HUES48 (cell line): ENCODE measurements around the gene PABPN1L.

Experiments used
- H3K27ac ChIP-seq: one replicate; pipeline ENCODE4 v1.7.0; 2013; ENCODE audit warnings: low read depth, low read length, inconsistent platforms
- H3K27me3 ChIP-seq: 2 replicates; pipeline ENCODE4 v1.6.1; 2013; ENCODE audit warnings: mild to moderate bottlenecking, low read length; ENCODE audit not compliant: control insufficient read depth, insufficient read depth
- H3K36me3 ChIP-seq: 2 replicates; pipeline ENCODE4 v1.6.1; 2013; ENCODE audit warnings: low read length; ENCODE audit not compliant: control insufficient read depth, insufficient read depth
- H3K4me1 ChIP-seq: 2 replicates; pipeline ENCODE4 v1.6.1; 2013; ENCODE audit warnings: mild to moderate bottlenecking, low read length; ENCODE audit not compliant: control insufficient read depth, insufficient read depth
- H3K4me3 ChIP-seq: 2 replicates; pipeline ENCODE4 v1.5.1; 2013; ENCODE audit warnings: mild to moderate bottlenecking, low read depth, low read length
- H3K9ac ChIP-seq: 2 replicates; pipeline ENCODE4 v1.6.1; 2013; ENCODE audit warnings: mild to moderate bottlenecking, low read depth, low read length, moderate library complexity
- H3K9me3 ChIP-seq: 2 replicates; pipeline ENCODE4 v1.6.1; 2013; ENCODE audit warnings: low read length; ENCODE audit not compliant: control insufficient read depth, insufficient read depth

Gene PABPN1L

GRCh38 chr16:88842806-88843205, 23.7 kb downstream of the PABPN1L start:
- H3K9me3 ChIP-seq = no peaks in the 10 kb centered on the region
- H3K9ac ChIP-seq = no peak overlapping the region
- no peaks in the 10 kb centered on the region for H3K27me3 ChIP-seq
- H3K4me3 ChIP-seq = no peak overlapping the region
- no peak overlapping the region for H3K27ac ChIP-seq
- H3K4me1 ChIP-seq = no peaks in the 10 kb centered on the region
- H3K36me3 ChIP-seq = peaks cover 21% of the 10 kb centered on the region

DNA sequence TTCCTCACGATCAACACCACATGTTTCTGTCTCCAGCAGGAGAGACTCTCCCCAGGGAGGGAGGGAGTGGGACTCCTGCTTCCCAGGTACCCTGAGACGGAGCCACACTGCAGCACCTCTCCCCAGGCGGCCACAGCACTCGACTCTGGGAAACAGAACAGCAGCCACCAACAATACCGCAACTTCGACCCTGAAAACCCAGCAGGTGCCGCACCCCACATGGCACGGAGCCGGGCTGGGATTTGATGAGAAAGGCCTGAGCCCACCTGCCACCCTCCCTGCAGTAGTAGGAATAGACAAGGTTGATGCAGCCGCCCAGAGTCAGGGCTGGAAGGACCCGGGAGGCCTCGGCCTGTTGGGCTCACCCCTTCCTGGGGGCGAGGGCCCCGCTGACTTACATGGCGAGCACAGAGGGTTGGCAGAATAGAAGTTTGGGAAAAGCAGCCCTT, 24.1 kb downstream of the PABPN1L start:
- no peak overlapping the region for H3K4me3 ChIP-seq
- peaks cover 21% of the 10 kb centered on the region for H3K36me3 ChIP-seq
- H3K9me3 ChIP-seq = no peaks in the 10 kb centered on the region
- no peak overlapping the region for H3K9ac ChIP-seq
- no peaks in the 10 kb centered on the region for H3K27me3 ChIP-seq
- no peaks in the 10 kb centered on the region for H3K4me1 ChIP-seq
- no peak overlapping the region for H3K27ac ChIP-seq

- H3K4me1 ChIP-seq = no peaks in the 10 kb centered on the region
- H3K9ac ChIP-seq = no peak overlapping the region
- H3K9me3 ChIP-seq = no peaks in the 10 kb centered on the region
- no peak overlapping the region for H3K27ac ChIP-seq
- H3K27me3 ChIP-seq = no peaks in the 10 kb centered on the region
- H3K4me3 ChIP-seq = no peak overlapping the region
- H3K36me3 ChIP-seq = peaks cover 21% of the 10 kb centered on the region
Measured at GRCh38 chr16:88841521-88842307, 24.7 kb downstream of the PABPN1L start.

DNA sequence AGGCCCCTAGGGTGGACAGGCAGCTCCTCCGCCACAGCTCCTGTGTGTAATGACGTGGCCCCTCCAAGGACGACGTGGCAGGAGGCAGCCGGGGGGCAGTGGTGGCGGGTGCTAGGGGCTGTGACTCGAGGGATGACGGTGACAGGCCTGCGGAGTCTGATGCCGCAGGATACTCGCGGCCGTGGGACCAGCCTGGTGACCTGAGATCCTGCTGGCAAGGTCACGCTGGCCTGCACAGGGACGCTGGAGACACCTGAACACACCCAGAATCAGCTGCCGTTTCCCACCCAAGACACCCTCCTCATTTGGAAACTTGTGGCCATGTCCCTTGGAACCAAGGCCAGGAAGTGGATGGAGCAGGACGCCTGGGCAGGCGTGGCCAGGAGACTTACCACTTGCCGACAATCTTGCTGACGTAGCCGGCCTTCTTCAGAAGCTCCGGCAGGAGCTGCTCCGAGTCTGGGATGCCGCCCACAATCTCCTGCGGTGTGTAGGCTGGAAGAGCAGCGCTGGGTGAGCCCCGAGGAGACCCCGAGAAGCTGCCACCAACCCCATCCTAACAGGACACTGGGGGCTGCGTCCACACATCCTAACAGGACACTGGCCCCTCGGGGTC, 25.8 kb downstream of the PABPN1L start:
- Histone ChIP-seq H3K36me3 (peaks cover 21% of the 10 kb centered on the region), H3K9me3 (no peaks in the 10 kb centered on the region), H3K4me1 (no peaks in the 10 kb centered on the region), H3K27me3 (no peaks in the 10 kb centered on the region), H3K4me3 (no peak overlapping the region), H3K9ac (no peak overlapping the region), H3K27ac (no peak overlapping the region)

DNA sequence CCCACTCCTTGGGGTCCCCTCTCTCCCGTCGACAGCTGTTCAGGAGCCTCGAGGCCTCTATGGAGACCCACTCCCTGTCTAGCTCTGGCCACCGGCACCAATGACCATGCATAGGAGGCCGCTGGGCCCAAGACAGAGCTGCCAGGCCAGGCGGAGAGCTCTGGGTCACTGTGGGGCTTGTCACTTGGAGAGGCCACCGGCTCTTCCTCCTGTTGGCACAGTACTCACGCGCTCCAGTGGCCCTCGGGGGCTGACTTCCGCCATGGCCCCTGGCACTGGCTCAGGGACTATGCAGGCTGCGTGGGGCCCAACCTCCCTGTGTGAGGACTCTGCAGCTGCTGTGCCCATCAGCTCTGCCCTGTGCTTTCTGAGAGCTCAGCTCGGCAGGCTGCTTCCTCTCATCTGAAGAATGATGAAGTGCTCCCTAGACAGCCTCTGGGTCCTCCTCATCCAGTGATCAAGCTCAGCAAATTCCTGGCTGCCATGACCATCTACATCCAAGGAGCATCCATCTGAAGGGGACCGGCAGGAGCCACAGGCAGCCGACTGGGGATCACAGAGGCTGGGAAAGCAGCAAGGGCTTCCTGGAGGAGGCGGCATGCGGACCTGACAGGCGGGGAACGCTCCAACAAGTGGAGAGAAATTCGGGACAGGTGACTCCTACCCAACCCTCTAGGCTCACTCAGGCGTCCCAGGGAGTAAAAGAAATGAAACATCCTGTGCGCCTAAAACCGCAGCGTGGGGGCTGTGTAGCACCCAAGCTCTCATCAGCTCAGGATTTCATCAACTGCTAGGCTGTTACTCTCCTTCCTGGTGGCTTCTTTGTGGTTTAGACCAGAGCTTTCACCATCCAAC, 26.5 kb downstream of the PABPN1L start:
- peaks cover 24% of the 10 kb centered on the region for H3K36me3 ChIP-seq
- no peak overlapping the region for H3K9ac ChIP-seq
- no peaks in the 10 kb centered on the region for H3K9me3 ChIP-seq
- H3K4me3 ChIP-seq = no peak overlapping the region
- H3K4me1 ChIP-seq = no peaks in the 10 kb centered on the region
- no peaks in the 10 kb centered on the region for H3K27me3 ChIP-seq
- H3K27ac ChIP-seq = no peak overlapping the region

DNA sequence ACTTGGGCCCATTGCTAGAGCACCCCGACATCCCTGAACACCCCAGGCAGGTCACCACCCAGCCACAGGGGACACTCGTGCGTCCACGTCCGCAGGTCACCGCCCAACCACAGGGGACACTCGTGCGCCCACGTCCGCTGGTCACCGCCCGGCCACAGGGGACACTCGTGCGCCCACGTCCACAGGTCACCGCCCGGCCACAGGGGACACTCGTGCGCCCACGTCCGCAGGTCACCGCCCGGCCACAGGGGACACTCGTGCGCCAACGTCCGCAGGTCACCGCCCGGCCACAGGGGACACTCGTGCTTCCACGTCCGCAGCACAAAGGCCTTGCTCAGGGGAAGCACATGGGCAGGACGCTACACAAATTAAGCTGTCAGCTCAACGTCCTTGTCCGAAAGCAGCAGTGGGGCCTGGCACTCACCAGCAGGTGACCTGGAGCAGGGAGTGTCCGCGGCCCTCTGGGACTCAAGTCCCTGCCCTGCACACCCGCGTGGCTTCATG, 27.4 kb downstream of the PABPN1L start:
- H3K4me1 ChIP-seq = no peaks in the 10 kb centered on the region
- no peak overlapping the region for H3K9ac ChIP-seq
- peaks cover 27% of the 10 kb centered on the region for H3K36me3 ChIP-seq
- H3K9me3 ChIP-seq = no peaks in the 10 kb centered on the region
- H3K27ac ChIP-seq = no peak overlapping the region
- no peaks in the 10 kb centered on the region for H3K27me3 ChIP-seq
- H3K4me3 ChIP-seq = no peak overlapping the region

GRCh38 chr16:88838566-88838965, 27.9 kb downstream of the PABPN1L start:
- Histone ChIP-seq H3K36me3 (peaks cover 27% of the 10 kb centered on the region), H3K9me3 (no peaks in the 10 kb centered on the region), H3K4me1 (no peaks in the 10 kb centered on the region), H3K9ac (no peak overlapping the region), H3K27ac (no peak overlapping the region), H3K27me3 (no peaks in the 10 kb centered on the region), H3K4me3 (no peak overlapping the region)

DNA sequence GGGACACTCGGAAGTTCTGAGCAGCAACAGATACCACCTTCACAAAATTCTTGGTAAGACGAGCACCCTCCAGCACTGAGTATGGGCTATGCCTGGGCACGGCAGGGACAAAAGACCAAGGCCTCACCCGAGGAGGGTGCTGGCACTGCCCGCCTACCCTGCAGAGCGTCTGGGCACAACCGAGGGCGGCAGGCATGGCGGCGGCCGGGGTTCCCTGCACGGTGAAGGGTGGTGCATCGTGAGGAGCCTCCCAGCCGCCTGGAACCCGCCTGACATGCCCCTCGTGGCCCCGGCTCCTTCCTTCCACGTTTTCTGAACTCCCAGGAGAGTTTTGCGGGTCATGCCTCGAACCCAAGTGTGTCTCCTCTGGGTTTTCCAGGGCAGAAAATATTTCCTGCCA, 28.7 kb downstream of the PABPN1L start:
- H3K36me3 ChIP-seq = peaks cover 27% of the 10 kb centered on the region
- H3K9ac ChIP-seq = no peak overlapping the region
- H3K4me1 ChIP-seq = no peaks in the 10 kb centered on the region

DNA sequence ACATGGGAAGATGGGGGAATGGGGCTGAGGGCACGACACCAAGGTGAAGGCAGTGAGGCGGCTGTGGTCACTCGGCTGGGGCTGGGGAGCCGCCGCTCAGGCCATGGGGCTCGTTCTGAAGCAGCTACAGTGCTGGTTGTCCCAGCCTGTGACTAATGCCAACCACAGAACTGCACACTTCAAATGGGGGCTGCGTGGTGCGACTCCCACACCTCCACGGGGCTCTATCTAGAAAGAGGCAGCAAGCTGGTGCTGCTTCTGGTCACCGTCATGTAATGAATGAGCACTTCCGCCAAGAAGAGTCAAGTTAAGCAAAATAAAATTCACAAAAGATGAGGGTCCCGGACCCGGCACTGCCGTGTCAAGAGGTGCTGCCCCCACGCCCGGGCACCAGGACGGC, 29.7 kb downstream of the PABPN1L start:
- Histone ChIP-seq H3K9me3 (no peaks in the 10 kb centered on the region), H3K27me3 (no peaks in the 10 kb centered on the region), H3K4me3 (no peak overlapping the region), H3K27ac (no peak overlapping the region), H3K9ac (no peak overlapping the region), H3K4me1 (no peaks in the 10 kb centered on the region), H3K36me3 (peaks cover 27% of the 10 kb centered on the region)

More for the DNA sequence above, 28.7 kb downstream of the PABPN1L start:
- no peaks in the 10 kb centered on the region for H3K9me3 ChIP-seq
- no peak overlapping the region for H3K27ac ChIP-seq
- no peaks in the 10 kb centered on the region for H3K27me3 ChIP-seq
- H3K4me3 ChIP-seq = no peak overlapping the region

GRCh38 chr16:88835818-88836217, 30.6 kb downstream of the PABPN1L start:
- no peak overlapping the region for H3K4me3 ChIP-seq
- H3K9ac ChIP-seq = no peak overlapping the region
- no peak overlapping the region for H3K27ac ChIP-seq
- H3K4me1 ChIP-seq = no peaks in the 10 kb centered on the region
- H3K9me3 ChIP-seq = no peaks in the 10 kb centered on the region
- peaks cover 27% of the 10 kb centered on the region for H3K36me3 ChIP-seq
- H3K27me3 ChIP-seq = no peaks in the 10 kb centered on the region
